ENCODE data around the gene PDE2A. TPM values are rescaled to one million over a fixed set of nuclear protein-coding genes. Genes with fewer than 3 reads are reported as not detected.

The PDE2A gene
- total and polyA plus RNA-seq, 2 of the 4 experiments (the other 2 are of a cell fraction): 0.02 TPM; not detected in 1

DNA sequence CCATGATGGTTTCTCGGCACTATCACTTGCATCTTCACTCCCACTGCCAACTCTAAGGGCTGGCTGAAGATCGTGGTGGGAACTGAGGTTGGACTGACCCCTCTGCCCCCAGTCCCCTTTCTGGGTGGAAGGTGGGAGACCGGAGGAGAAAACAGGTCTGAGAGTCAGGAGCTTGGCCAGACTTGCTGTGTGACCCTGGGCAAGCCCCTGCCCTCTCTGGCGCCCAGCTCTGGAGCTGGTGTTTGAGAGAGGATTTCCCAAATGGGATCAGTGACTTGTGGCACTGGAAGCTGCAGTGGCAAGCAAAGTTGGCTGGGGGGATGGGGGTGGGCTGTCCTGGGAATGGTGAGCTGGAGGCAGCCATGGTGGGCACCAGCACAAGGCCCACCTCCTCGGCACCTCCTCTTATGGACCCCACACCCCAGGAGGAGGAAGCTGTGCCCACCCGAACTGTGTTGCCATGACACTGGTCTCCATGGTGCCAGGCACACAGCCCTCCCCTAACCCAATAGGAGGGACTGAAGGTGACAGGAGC is 6.5 kb upstream of the PDE2A start:
- WGBS, 2 experiments (ENCODE audit: extremely low coverage in 2 of 2, insufficient read length in 1 of 2): 80% methylated on average over 2 of the region's 6 CpGs; no CpG with 5 or more reads in 1 of the 2 experiments
- H3K4me1 ChIP-seq (ENCODE audit: control insufficient read depth, insufficient read depth, low read length): peaks cover 2% of the 10 kb centered on the region; the same call in 1 of the 2 replicates
- no peak for DNase-seq
- H2AK5ac ChIP-seq (ENCODE audit: low read depth, low read length): no peak overlapping the region
- H3K4me3 ChIP-seq (ENCODE audit: insufficient read depth, low read depth, low read length): no peak overlapping the region
- H3K9ac ChIP-seq (ENCODE audit: low read depth, low read length): no peak overlapping the region
- dilution Hi-C loops (cut with HindIII; ENCODE audit: low sequenced_read_pairs, unreplicated experiment) (no loop called here), intact Hi-C loops (cut with micrococcal nuclease) (no loop called here), in situ Hi-C loops (cut with MboI; ENCODE audit: low sequenced_read_pairs) (loop anchor here (5.0 kb wide), 1 partner anchor 93 kb away; no protein-coding TSS in a partner anchor)
- no peak overlapping the region for H2AFZ ChIP-seq (replicated peaks; ENCODE audit: low read length, poor library complexity)
- peaks cover 4% of the 10 kb centered on the region; the same call in 1 of the 2 replicates for H3K36me3 ChIP-seq (ENCODE audit: control insufficient read depth, insufficient read depth, low read length)
- POLR2A ChIA-PET (ENCODE audit: unreplicated experiment): no interaction called here
- H3K4ac ChIP-seq (ENCODE audit: low read depth, low read length): no peak overlapping the region
- CTCF ChIA-PET: interaction anchor here (1.0 kb wide), 1 partner anchor 210 kb away, joined by 3 read pairs; no protein-coding TSS in a partner anchor
- H3K23ac ChIP-seq (ENCODE audit: low read depth, low read length): no peak overlapping the region
- no peaks in the 10 kb centered on the region for H3K9me3 ChIP-seq (ENCODE audit: control insufficient read depth, insufficient read depth, low read length)
- no TSS peak for BruUV-seq (replicated peaks)
- no peak overlapping the region for H4K5ac ChIP-seq (ENCODE audit: low read depth, low read length)
- H3K18ac ChIP-seq (ENCODE audit: low read depth, low read length): no peak overlapping the region
- no peak overlapping the region for H3K14ac ChIP-seq (replicated peaks; ENCODE audit: low read depth, low read length)
- no peaks in the 10 kb centered on the region for H3K9me1 ChIP-seq (ENCODE audit: insufficient read depth, low read length)
- ATAC-seq (ENCODE audit: low read depth): no peak
- H3K79me1 ChIP-seq (ENCODE audit: low read depth in 1 of 2, low read length in 2 of 2): no peaks in the 10 kb centered on the region; a peak in 1 of 4 replicates
- H2AK9ac ChIP-seq (replicated peaks; ENCODE audit: low read depth, low read length, poor library complexity): no peak overlapping the region
- H2BK120ac ChIP-seq (ENCODE audit: low read depth, low read length): no peak overlapping the region
- no peak overlapping the region for H2BK5ac ChIP-seq (ENCODE audit: low read depth, low read length, poor library complexity, severe bottlenecking)
- peaks cover 45% of the 10 kb centered on the region for H4K20me1 ChIP-seq (ENCODE audit: insufficient read depth, low read length)
- no peak overlapping the region for H3K56ac ChIP-seq (ENCODE audit: extremely low read depth, insufficient read depth, low read length)
- no peak overlapping the region for H4K8ac ChIP-seq (ENCODE audit: low read depth in 2 of 2, low read length in 2 of 2)
- TF ChIP-seq RCOR1 (IDR thresholded peaks at IDR 0.05; ENCODE audit: insufficient replicate concordance, low read length) (no peak), MXI1 (IDR thresholded peaks at IDR 0.05; ENCODE audit: borderline replicate concordance, low read depth, low read length) (no peak), CEBPB (IDR thresholded peaks at IDR 0.05; ENCODE audit: low read depth, low read length) (no peak), NFE2L2 (IDR thresholded peaks at IDR 0.05; ENCODE audit: low read depth, low read length) (no peak), MAFK (IDR thresholded peaks at IDR 0.05; ENCODE audit: low read depth, low read length) (no peak), CHD1 (IDR thresholded peaks at IDR 0.05; ENCODE audit: low read depth, low read length) (no peak), FOS (IDR thresholded peaks at IDR 0.05; ENCODE audit: low read depth, low read length) (no peak), SMC3 (IDR thresholded peaks at IDR 0.05; ENCODE audit: low read depth, low read length) (no peak)
- TF ChIP-seq, protein P1, sequence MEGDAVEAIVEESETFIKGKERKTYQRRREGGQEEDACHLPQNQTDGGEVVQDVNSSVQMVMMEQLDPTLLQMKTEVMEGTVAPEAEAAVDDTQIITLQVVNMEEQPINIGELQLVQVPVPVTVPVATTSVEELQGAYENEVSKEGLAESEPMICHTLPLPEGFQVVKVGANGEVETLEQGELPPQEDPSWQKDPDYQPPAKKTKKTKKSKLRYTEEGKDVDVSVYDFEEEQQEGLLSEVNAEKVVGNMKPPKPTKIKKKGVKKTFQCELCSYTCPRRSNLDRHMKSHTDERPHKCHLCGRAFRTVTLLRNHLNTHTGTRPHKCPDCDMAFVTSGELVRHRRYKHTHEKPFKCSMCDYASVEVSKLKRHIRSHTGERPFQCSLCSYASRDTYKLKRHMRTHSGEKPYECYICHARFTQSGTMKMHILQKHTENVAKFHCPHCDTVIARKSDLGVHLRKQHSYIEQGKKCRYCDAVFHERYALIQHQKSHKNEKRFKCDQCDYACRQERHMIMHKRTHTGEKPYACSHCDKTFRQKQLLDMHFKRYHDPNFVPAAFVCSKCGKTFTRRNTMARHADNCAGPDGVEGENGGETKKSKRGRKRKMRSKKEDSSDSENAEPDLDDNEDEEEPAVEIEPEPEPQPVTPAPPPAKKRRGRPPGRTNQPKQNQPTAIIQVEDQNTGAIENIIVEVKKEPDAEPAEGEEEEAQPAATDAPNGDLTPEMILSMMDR (conservative IDR thresholded peaks at IDR 0.05; ENCODE audit: low read depth, low read length): no peak
- H4K91ac ChIP-seq (ENCODE audit: insufficient read depth, low read depth, low read length): no peak overlapping the region
- H3K4me2 ChIP-seq (ENCODE audit: low read depth, low read length): no peak overlapping the region
- H2BK20ac ChIP-seq (ENCODE audit: low read depth, low read length): no peak overlapping the region
- H2BK15ac ChIP-seq (ENCODE audit: low read depth, low read length): no peak overlapping the region
- H3K27me3 ChIP-seq (ENCODE audit: control insufficient read depth, insufficient read depth, low read length): peaks cover 33% of the 10 kb centered on the region
- H3K27ac ChIP-seq (ENCODE audit: insufficient read depth, low read length): no peak overlapping the region

Data from IMR-90 (cell line).